ENCODE data around the gene CR1. TPM values are rescaled to one million over a fixed set of nuclear protein-coding genes. Genes with fewer than 3 reads are reported as not detected.
"Not testable (repeated sequence)": the region's sequence is repeated elsewhere in the genome, so short reads cannot be mapped to it uniquely, and the experiment has no call there.

CR1 gene
- total RNA-seq, 6 experiments from 2014 or later = 1.1 to 7.8 (median 2.0) TPM

- H3K9me3 ChIP-seq = no peaks in the 10 kb centered on the region
- ATAC-seq (no peak), DNase-seq (no peak)
- H3K4me3 ChIP-seq = no peak overlapping the region
- TF ChIP-seq POLR2A (IDR thresholded peaks at IDR 0.05) (no peak), CTCF (IDR thresholded peaks at IDR 0.05) (no peak)
- no peaks in the 10 kb centered on the region for H3K4me1 ChIP-seq
- no peaks in the 10 kb centered on the region for H3K36me3 ChIP-seq
- intact Hi-C loops (cut with DNase I) = no loop called here
- no peaks in the 10 kb centered on the region for H3K27me3 ChIP-seq
- no peak overlapping the region for H3K27ac ChIP-seq
These were observed 137.3 kb downstream of the CR1 start for GRCh38 chr1:207633226-207633625.

- intact Hi-C loops (cut with DNase I); H3K4me3 ChIP-seq; H3K36me3 ChIP-seq; ATAC-seq; H3K27me3 ChIP-seq; H3K9me3 ChIP-seq; H3K4me1 ChIP-seq; DNase-seq; H3K27ac ChIP-seq: not testable (repeated sequence)
- 83% methylated on average over 12 of the region's 12 CpGs for WGBS (ENCODE audit: insufficient coverage, low coverage, low lambda C conversion rate, missing lambda C conversion rate)
These were observed 137.8 kb downstream of the CR1 start for GRCh38 chr1:207633699-207634289.

GRCh38 chr1:207634293-207634692 lies 138.3 kb downstream of the CR1 start:
- ATAC-seq; H3K4me1 ChIP-seq; H3K36me3 ChIP-seq; H3K4me3 ChIP-seq; H3K9me3 ChIP-seq; H3K27ac ChIP-seq; intact Hi-C loops (cut with DNase I); DNase-seq; H3K27me3 ChIP-seq: not testable (repeated sequence)
- WGBS (ENCODE audit: insufficient coverage, low coverage, low lambda C conversion rate, missing lambda C conversion rate) = 77% methylated on average over 5 of the region's 6 CpGs

GRCh38 chr1:207635569-207636186 lies 139.7 kb downstream of the CR1 start:
- H3K27me3 ChIP-seq; ATAC-seq; H3K27ac ChIP-seq; H3K9me3 ChIP-seq; H3K4me1 ChIP-seq; H3K4me3 ChIP-seq; DNase-seq; H3K36me3 ChIP-seq; intact Hi-C loops (cut with DNase I): not testable (repeated sequence)
- 38% methylated on average over 6 of the region's 7 CpGs for WGBS (ENCODE audit: insufficient coverage, low coverage, low lambda C conversion rate, missing lambda C conversion rate)

- WGBS (ENCODE audit: insufficient coverage, low coverage, low lambda C conversion rate, missing lambda C conversion rate) = 69% methylated on average over 6 of the region's 9 CpGs
- H3K27me3 ChIP-seq; intact Hi-C loops (cut with DNase I); DNase-seq; H3K36me3 ChIP-seq; H3K9me3 ChIP-seq; H3K4me3 ChIP-seq; H3K4me1 ChIP-seq; ATAC-seq; H3K27ac ChIP-seq: not testable (repeated sequence)
These were observed 142.7 kb downstream of the CR1 start for GRCh38 chr1:207638487-207639145.

- H3K4me3 ChIP-seq; ATAC-seq; intact Hi-C loops (cut with DNase I); H3K27me3 ChIP-seq; H3K36me3 ChIP-seq; H3K27ac ChIP-seq; H3K4me1 ChIP-seq; DNase-seq; H3K9me3 ChIP-seq: not testable (repeated sequence)
- 36% methylated on average over 5 of the region's 5 CpGs for WGBS (ENCODE audit: insufficient coverage, low coverage, low lambda C conversion rate, missing lambda C conversion rate)
These were observed 143.4 kb downstream of the CR1 start for GRCh38 chr1:207639362-207639761.

GRCh38 chr1:207644166-207644851 lies 148.4 kb downstream of the CR1 start:
- H3K4me3 ChIP-seq = peak overlapping the region; percentile 53 to 61 (median 56)
- ATAC-seq = no peak
- DNase-seq = no peak
- WGBS (ENCODE audit: insufficient coverage, low coverage, low lambda C conversion rate, missing lambda C conversion rate) = 37% methylated on average over 9 of the region's 9 CpGs
- H3K36me3 ChIP-seq = no peaks in the 10 kb centered on the region
- H3K27me3 ChIP-seq = no peaks in the 10 kb centered on the region
- peaks cover 0 to 5% (median 0%) of the 10 kb centered on the region in 4 donors for H3K4me1 ChIP-seq
- H3K9me3 ChIP-seq = no peaks in the 10 kb centered on the region
- TF ChIP-seq CTCF (IDR thresholded peaks at IDR 0.05) (no peak), POLR2A (IDR thresholded peaks at IDR 0.05) (no peak)
- H3K27ac ChIP-seq = no peak overlapping the region
- intact Hi-C loops (cut with DNase I) = no loop called here

All from right lobe of liver (tissue), 6 donors.